ENCODE measurements around the gene KCNK15.

GRCh38 chr20:44730441-44730840, 15.2 kb upstream of the KCNK15 start:
- TF ChIP-seq POLR2A (IDR thresholded peaks at IDR 0.05; ENCODE audit: low read length): no peak
- no peak for TF ChIP-seq GATA1 (IDR thresholded peaks at IDR 0.05; ENCODE audit: low read depth, low read length)

Data from erythroblast (primary cell).